GM21367 (cell line): Measurements from ENCODE around the gene INPP5E.
A peak's percentile ranks its signal among the peaks of the same experiment; 100 is the strongest.
"Not testable (repeated sequence)": the region's sequence is repeated elsewhere in the genome, so short reads cannot be mapped to it uniquely, and the experiment has no call there.

ENCODE experiments used
- ATAC-seq: cut with Tn5 transposase; IDR thresholded peaks from one replicate; pipeline ENCODE4 v1.9.1; 2021; ENCODE audit not compliant: unreplicated experiment

INPP5E gene

GRCh38 chr9:136431782-136432350, 7.8 kb downstream of the INPP5E start:
- no peak for ATAC-seq

DNA sequence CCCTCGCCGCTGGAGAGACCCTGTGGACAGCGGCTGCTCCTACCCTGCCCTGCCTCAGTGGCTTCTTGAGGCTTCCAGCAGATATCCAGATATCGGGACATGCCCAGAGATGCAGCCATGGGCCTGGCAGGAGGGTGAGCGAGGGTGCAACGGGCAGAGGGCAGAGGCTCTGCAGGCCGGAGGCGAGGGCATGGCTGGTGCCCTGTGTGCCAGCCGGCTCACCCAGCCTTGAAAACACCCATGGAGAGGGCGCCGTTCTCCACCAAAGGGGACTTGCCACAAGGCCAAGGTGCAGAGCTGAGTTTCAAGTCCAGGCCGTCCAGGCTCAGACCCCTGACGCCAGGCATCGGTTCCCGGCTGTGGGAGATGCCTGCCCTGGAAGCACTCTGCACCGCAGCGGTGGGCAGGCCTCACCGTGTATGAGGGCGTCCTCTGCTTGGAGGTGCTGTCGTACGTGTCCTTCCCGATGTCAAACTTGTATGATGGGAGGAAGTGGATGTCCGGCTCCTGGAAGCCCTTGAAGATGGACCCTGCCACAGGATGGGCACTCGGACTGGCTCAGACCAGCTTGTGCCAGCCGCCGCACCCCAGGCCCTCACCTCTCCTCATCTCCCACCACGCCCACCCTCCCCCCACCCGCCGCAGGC, 8.9 kb downstream of the INPP5E start:
- ATAC-seq: no peak

DNA sequence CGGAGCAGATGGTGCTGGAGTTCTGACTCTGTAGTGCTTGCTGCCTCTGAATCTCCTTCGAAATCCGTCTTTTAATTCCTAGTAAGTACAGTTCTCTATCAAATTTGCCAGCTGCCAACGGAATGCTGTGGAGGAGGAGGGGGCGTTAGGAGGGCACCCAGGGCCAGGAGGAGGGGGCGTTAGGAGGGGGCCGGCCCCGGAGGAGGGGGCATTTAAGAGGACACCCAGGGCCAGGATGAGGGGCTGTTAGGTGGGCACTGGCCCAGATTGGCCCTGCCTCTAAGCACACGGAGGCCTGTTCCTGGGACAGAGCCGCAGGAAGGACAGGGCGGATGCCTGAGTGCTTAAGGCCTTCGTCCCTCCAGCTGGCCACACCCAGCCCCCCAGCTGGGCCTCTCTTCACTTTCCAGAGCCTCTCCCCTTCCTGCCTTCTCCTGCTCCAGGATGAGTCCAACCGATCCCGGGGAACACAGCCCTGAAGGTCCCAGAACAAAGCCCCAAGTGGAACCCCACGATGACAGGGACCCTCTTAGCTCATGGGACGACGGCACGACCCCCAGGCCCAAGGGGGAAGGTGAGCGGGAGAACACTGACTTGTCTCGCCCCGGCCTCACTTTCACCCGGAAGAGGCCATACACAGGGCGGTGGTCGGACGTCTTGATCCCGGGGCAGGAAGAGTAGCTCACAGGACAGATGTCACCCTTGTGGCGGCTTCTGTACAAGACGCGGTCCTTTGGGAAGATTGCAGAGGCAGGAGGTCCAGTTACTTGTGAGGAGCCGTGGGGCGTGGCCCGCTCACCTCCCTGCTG, 9.8 kb downstream of the INPP5E start:
- no peak for ATAC-seq

GRCh38 chr9:136429075-136429628, 10.5 kb downstream of the INPP5E start:
- no peak for ATAC-seq

DNA sequence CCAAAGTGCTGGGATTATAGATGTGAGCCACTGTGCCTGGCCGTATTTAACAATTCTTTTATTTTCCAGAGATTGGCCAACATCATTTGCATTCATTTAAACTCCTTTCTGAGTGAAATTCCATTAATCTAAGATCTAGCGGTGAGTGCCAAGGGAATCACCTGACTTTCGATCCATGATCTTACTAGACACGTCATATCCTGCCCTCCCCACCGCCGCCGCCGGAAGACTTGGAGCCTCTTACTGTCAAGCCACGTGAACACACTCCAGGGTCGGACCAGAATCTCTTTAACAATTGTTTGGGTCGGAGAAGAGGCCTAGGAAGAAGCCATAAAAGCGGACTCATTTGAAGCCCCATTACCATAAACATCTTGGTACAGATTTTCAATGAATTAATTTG, 12.9 kb downstream of the INPP5E start:
- ATAC-seq: no peak

DNA sequence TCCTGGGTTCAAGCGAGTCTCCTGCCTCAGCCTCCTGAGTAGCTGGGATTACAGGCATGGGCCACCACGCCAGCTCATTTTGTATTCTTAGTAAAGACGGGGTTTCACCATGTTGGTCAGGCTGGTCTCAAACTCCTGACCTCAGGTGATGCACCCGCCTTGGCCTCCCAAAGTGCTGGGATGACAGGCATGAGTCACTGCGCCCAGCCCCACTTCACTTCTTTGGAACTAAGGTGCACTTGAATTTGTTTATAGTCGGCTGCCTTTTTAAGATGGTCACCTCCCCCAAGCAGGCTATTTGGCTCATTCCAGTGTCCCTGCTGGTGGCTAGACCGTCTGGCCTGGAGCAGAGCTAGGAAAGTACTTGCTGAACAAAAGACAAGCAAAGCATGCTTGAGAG, 14.3 kb downstream of the INPP5E start:
- ATAC-seq: not testable (repeated sequence)

- ATAC-seq: no peak
Measured at GRCh38 chr9:136424750-136425362, 14.8 kb downstream of the INPP5E start.

GRCh38 chr9:136423432-136424146, 16.1 kb downstream of the INPP5E start:
- ATAC-seq: no peak

- no peak for ATAC-seq
Measured at GRCh38 chr9:136422876-136423275, 16.8 kb downstream of the INPP5E start.

- ATAC-seq: no peak
Measured at GRCh38 chr9:136421791-136422190, 17.9 kb downstream of the INPP5E start.

- ATAC-seq: no peak
Measured at GRCh38 chr9:136419092-136419420, 20.6 kb downstream of the INPP5E start.

DNA sequence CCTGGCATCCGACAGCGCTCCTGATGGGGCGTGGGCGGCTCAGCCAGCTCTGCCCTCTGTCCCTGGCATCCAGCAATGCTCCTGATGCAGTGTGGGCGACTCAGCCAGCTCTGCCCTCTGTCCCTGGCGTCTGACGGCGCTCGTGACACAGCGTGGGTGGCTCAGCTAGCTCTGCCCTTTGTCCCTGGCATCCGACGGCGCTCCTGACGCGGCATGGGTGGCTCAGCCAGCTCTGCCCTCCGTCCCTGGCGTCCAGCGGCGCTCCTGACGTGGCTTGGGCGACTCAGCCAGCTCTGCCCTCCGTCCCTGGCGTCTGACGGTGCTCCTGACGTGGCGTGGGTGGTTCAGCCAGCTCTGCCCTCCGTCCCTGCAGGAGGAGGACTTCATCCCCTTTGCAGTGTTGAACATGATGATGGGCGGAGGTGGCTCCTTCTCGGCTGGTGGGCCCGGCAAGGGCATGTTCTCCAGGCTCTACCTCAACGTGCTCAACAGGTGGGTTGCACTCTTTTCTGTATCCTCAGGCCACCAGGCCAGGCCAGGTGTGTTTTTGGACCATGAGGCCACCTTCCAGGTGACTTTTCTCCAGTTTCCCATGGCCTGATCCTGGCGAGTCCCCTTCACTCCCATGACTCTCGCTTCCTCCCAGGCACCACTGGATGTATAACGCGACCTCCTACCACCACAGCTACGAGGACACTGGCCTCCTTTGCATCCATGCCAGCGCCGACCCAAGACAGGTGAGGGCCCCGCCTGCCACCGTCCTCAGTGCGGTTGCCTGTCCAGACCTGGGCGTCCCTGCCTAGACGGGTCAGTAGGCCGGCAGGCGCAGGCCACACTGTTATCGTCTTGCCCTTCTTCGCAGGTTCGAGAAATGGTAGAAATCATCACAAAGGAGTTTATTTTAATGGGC, 21.2 kb downstream of the INPP5E start:
- no peak for ATAC-seq

- ATAC-seq: no peak
Measured at GRCh38 chr9:136416914-136417313, 22.7 kb downstream of the INPP5E start.

- ATAC-seq: no peak
Measured at GRCh38 chr9:136416427-136416826, 23.2 kb downstream of the INPP5E start.

DNA sequence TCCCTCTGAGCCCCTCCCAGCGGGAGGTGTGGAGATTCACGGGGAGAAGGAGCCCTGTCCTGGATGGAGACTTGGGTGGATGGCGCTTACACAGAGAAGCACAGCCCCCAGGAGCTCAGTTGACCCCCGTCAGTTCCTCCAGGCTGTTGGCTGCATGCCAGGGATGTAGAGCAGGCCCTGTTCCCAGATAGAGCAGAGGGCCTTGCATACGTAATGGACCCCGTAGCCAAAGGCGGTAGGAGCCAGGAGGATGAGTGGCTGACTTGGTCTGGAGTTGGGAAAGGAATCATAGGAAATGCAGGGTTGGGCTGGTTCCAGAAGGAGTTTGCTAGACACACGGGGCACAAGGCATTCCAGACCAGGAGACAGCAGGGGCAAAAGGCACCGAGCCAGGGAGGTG, 26.7 kb downstream of the INPP5E start:
- ATAC-seq: no peak

- no peak for ATAC-seq
Measured at GRCh38 chr9:136411378-136411777, 28.3 kb downstream of the INPP5E start.

GRCh38 chr9:136410500-136411287, 29.0 kb downstream of the INPP5E start, which contains the start of the genes ENTR1 and PMPCA:
Gene ENTR1 (minus strand): TSS chr9:136410614. CDS start chr9:136410397, 217 bp downstream.
Gene PMPCA (plus strand): TSS chr9:136410658. CDS start chr9:136410669, 11 bp downstream.
- ATAC-seq: peak; percentile 67

DNA sequence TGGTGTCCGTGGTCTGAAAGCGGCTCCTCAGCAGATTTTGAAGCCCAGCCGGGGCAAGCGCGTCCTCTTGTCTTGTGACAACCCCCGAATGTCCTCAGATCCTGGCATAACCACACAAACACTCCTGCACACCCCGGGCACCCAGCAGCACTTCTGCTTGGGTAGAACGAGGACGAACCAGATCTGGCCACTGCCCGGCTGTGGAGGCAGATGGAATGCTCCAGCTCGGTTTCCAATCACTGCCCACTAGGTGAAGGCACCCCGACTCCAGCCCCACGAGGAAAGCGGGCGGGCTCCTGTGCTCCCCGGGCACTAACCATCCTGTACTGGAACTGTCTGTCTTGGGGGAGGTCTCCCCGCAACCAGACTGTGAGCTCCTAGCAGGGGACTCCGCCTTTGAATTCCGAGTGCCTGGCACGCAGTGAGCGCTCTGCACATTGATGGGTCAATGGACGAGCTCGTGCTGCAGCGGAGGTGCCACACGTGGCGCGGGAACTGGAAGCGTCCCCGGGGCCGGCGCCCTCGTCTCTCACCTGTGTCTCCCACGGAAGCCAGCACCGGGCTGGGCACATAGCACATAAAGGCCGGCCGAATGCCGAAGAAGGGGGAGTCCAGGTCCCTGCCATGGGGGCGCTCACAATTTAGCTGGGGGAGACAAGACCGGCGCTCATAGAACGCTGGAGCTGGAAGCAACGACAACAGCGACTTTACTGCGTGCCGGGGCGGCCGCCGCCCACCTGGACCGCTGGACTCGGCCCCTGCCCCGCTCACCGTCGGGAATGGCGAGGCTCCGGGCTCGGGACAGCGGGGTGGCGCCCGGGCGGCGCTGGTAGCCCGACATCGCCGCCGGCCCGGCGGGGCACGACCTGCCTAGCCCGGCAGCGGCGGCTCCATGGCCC, 29.8 kb downstream of the INPP5E start:
- ATAC-seq: no peak
